Central memory CD4-positive, alpha-beta T cell (primary cell): Measurements from ENCODE around the gene RAET1E.
A peak's percentile ranks its signal among the peaks of the same experiment; 100 is the strongest.
"Not testable (repeated sequence)": the region's sequence is repeated elsewhere in the genome, so short reads cannot be mapped to it uniquely, and the experiment has no call there.

ENCODE experiments used
- DNase-seq: peaks from one replicate; pipeline ENCODE4 v3.0.0; 2022

RAET1E gene

GRCh38 chr6:149888093-149888492 lies 9.8 kb downstream of the RAET1E start:
- no peak for DNase-seq

DNA sequence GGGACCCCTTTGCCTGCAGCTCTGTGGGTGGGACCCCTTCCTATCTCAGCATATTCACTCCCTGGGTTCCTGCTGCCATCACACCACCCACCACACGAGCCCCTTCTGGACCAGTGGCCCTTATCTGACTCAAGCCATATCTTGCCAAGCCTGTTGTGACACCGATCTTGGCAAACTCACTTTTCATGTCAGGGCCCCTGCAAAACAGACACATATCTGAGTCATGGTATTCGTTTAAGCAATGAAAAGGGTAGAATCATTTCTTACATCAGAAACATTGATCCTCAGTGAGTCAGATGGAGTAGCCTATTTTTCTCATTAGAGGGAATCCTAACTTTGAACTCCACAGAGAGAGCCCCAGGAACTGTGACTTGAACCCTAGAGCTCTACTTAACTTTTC lies 10.6 kb downstream of the RAET1E start:
- no peak for DNase-seq

GRCh38 chr6:149885888-149886287 lies 12.0 kb downstream of the RAET1E start:
- no peak for DNase-seq

DNA sequence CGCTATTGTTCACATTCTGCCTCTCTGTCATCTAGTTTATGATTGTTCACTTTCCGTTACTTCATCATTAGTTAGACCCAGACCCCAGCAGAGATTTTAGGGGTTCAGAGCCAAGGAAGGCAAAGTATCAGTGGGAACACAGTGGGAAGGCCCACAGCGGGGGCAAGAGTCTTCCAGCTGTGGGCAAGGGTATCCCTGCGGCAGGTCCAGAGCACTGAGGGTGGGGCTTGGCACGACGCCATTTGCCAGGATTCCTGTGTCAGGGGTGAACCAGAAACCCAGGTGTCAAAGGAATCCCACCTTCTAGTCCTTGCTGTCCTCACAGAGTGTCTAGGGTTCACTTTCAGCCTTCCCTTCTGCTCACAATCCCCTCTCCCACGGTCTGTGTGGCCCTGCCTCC lies 13.3 kb downstream of the RAET1E start:
- no peak for DNase-seq

DNA sequence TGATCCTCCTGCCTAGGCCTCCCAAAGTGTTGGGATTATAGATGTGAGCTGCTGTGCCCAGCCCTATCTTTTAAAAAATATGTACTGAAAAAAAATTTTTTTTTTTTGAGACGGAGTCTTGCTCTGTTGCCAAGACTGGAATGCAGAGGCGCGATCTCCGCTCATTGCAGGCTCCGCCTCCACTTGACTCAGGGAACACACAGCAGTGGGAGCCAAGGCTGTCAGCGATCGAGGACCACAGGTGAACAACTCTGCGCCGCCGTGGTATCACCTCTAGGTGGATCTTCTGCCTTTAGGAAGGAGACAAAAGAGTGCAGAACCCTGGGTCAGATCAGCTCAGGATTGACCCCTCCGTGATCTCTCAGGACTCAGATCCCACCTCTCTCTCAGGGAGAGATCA lies 13.7 kb downstream of the RAET1E start:
- no peak for DNase-seq

- no peak for DNase-seq
Observed at GRCh38 chr6:149881860-149882259, 16.1 kb downstream of the RAET1E start.

DNA sequence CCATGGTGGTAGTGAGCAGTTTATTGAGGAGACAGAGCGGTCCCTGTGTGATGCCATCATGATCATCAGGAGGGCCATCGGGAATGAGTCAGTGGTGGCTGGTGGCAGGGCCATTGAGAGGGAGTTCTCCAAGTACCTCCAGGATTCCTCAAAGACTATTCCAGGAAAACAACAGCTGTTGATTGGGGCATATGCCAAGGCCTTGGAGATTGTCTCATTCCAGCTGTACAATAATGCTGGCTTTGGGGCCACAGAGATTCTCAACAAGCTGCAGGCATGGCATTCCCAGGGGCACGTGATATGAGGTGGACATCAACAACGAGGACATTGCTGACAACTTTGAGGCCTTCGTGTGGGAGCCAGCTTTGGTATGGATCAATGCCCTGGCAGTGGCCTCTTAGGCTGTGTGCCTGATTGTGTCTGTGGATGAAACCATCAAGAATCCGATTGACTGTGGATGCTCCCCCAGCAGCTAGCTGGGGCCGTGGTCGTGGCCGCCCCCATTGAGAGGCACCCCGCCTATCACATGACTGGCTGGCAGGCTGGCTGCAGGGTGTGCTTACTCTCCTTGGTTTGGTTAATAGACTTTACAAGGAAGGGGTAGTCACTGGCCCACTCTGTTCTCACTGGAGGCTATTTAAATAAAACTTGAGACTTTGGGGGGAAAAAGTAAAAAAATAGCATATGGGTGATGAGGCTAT lies 16.7 kb downstream of the RAET1E start:
- DNase-seq: no peak

- no peak for DNase-seq
Observed at GRCh38 chr6:149877659-149878058, 20.3 kb downstream of the RAET1E start.

DNA sequence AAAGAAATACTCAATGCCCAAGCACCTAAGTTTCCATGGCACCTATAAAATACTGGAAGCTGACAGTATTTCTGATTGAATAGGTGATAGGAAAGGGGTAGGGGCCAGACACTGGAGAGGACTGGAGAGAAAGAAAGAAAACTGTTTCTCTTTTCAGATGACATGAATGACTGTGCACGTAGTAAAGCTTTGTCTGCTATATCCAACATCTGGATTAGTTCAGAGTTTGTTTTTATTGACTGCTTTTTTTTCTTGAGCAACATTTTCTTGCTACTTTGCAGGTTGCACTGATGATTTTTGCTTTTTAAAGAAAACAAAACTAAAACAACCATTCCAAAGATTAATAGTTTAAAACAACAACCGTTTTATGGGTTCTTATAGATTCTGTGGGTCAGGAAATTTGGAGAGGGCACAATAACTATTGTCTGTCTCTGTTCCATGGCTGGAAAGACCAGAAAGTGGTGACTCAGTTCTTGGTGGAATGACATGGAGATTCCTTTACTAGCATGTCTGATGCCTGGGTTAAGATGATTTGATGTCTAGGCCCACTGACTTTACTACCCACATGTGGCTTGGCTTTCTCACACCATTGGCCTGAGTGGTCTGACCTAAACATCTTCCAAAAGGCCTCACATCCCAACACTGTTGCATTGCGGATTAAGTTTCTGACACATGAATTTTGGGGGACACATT lies 21.5 kb downstream of the RAET1E start:
- DNase-seq: no peak

GRCh38 chr6:149872233-149872632 lies 25.7 kb downstream of the RAET1E start:
- DNase-seq: no peak

DNA sequence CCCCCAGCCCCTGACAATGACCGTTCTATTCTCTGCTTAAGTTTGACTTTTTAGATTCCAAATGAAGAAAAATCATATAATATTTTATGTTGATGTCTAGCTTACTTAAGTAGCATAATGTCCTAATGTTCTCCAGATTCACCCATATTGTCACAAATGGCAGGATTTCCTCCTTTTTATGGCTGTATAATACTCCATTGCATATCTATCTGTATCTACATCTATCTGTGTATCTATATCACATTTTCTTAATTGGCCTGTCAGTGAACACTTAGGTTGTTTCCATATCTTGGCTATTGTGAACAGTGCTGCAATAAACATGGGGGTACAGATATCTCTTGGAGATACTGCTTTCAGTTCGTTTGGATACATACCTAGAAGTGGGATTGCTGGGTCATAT lies 26.7 kb downstream of the RAET1E start:
- DNase-seq: no peak

- DNase-seq: no peak
Observed at GRCh38 chr6:149869275-149869892, 28.5 kb downstream of the RAET1E start.

- DNase-seq: no peak
Observed at GRCh38 chr6:149867876-149868640, 29.9 kb downstream of the RAET1E start.

GRCh38 chr6:149864578-149865535 lies 33.1 kb downstream of the RAET1E start:
- peak; percentile 49 for DNase-seq

DNA sequence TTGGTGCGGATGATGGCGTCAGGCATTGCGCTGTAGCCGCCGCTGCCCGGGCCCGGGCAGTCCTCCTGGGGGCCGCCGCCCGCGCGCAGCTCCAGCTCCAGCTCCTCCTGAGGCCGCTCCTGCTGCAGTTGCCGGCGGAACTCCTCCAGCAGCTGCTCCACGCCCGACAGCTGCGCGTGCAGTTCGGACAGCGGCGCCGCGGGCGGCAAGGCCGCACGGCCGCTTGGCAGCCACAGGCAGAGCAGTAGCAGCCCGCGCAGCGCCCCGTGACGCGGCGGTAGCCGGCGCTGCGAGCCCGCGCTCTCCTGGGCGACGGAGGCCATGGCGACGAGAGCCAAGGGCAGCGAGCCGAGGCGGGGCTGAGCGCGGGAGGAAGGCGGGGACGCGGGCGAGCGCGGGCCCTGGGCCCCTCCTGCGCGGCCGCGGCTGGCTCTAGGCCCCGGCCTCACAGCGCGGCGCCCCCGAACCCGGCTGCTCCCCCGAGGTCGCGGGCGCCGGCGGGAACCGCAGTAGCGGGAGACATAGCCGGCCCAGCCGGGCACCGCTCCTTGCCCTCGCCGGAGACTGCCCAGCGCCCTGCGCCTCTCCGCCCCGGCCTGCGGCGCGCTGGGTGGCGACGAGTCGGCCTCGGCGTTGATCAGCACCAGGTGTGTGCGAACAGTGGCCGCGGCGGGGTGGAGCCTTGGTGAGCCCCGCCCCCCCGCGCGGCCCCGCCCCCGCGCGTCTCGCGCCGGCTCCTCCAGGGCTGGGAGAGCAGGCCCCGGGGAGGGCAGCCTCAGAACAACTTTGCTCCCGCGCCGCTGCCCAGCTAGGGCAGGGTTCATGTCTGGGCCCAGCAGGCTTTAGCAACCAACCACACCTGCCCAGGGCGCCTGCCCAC lies 34.0 kb downstream of the RAET1E start, which contains the start of gene LRP11:
TSS of gene LRP11 (minus strand) at position 662 of the 880 bp plus-strand sequence. CDS start at position 323, 339 bp downstream.
- peak; percentile 83 for DNase-seq

DNA sequence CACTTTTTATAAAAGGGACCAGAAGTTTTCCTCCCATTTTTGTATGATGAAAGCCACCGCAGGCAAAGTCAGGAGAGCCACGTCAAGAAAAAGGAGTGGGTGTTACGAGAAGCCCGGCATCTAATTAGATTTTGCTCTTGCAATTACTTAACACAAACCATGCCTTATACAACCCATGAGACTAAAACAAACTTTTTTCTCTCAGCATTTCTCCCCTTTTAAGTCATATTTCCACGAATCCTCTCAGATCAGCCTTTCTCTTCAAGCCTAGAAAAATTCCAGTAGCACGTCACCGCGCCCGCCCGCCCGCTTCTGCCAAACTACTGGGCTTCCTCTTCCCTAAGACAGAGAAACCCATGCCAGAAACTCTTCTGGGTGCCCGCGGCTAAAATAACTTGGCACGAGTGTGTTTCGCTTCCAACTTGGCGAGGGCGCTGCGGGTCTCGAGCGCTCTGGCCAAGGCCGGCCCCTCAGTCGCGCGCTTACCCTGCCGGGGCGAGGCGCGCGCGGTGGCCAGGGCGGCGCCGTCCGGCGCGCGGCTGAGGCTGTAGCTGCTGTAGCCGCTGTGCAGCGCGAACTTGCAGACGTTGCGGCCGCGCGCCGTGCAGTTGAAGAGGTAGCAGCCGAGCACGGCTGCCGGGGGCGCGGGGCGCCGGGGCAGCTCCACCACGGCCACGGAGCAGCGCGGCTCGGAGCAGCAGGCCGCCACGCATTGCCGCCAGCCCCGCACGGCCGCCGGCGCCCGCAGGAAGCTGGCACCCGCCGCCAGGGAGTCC lies 34.8 kb downstream of the RAET1E start:
- no peak for DNase-seq

DNA sequence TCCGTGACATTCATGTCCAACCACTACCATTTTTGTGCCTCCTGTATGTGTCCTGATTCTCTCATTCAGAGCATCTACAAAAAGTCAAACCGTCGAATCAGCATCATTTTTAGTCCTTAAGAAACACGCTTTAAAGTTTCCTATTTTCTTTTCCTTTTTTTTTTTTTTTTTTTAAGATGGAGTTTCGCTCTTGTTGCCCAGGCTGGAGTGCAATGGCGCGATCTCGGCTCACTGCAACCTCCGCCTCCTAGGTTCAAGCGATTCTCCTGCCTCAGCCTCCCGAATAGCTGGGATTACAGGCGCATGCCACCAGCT lies 35.5 kb downstream of the RAET1E start:
- not testable (repeated sequence) for DNase-seq

DNA sequence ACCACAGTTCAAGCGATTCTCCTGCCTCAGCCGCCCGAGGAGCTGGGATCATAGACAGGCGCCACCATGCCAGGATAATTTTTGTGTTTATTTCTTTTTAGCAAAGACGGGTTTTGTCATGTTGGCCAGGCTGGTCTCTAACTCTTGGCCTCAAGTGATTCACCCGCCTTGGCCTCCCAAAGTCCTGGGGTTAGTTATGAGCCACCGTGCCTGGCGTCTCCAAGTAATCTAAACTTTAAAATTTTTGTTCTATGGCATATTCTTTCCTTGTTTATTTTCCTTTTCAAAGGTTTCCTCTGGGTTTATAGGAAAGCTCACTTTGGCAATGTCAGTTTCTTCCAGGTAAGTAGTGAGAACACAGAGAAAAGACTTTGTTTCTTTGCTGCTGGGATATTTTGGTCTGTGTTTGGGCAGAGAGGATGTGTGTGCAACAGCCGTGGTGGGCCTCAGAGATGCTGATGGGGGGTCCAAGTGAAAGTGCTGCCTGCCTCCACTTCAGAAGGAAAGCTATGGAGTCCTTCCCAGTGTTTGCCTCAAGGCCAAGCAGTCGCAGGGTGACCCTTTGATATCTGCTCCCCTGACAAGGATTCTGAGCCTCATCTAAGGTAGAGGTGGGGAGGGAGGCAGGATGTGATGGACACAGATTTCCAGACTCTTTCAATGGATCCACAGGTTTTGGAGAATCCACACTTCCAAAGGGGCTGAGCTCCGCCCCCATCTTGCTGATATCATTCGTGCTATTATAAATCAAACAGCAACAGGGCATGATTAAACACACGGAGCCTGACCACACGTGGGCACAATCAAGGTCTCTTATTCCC lies 36.1 kb downstream of the RAET1E start:
- DNase-seq: no peak

DNA sequence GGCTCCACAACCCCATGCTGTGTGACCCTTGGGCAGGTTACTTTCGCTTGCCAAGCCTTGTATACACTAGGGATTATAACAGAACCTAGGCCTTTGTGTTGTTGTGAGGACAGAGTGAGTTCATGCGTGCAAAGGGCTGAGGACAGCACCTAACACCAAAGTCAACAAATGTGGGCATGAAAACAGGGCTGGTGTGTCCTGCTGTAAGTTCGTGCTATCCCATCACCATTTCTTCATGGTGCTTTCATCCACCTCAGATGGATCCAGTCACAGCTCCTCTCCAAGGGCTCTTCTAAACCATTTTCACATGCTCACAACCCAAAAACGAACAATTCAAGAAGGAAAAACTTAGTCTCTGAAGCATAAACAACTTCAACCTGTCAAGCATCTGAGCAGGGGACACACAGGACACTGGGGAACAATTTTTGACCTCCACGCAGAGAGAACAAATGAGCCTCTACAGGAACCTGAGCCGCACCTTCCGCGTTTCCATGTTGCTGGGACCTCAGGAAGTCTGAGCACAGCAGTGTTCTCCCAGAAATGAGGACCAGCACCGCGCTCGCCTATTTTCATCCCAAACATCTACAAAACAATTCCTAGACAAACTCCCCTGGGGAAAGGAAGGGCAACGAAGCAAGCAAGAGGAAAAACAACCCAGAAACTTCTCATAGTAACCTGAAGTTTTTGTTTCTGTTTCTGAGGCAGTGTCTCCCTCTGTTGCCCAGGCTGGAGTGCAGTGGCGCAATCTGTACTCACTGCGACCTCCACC lies 36.9 kb downstream of the RAET1E start:
- DNase-seq: no peak
